Mesenchymal stem cell (in vitro differentiated cells and primary cell): ENCODE data around the gene FLG2. TPM values are rescaled to one million over a fixed set of nuclear protein-coding genes. Genes with fewer than 3 reads are reported as not detected.

ENCODE experiments used
- DNase-seq: peaks from one replicate; pipeline ENCODE4 v3.0.0-alpha.2; 2013
- H2AFZ ChIP-seq: one replicate; pipeline ENCODE4 v1.6.1; 2013; ENCODE audit warnings: low read depth, mild to moderate bottlenecking, control low read depth, inconsistent platforms, low read length, moderate library complexity
- H2AK5ac ChIP-seq: 2 replicates; pipeline ENCODE4 v1.6.1; 2013; ENCODE audit warnings: low read length, moderate library complexity, mild to moderate bottlenecking, inconsistent platforms; ENCODE audit not compliant: severe bottlenecking
- H2BK120ac ChIP-seq: one replicate; pipeline ENCODE4 v1.6.1; 2013; ENCODE audit warnings: low read depth, mild to moderate bottlenecking, inconsistent platforms, low read length, moderate library complexity
- H2BK12ac ChIP-seq, 2 experiments: one replicate each; pipeline ENCODE4 v1.6.1; 2013; ENCODE audit warnings: inconsistent platforms in 2 of 2, low read length in 2 of 2, mild to moderate bottlenecking in 2 of 2, moderate library complexity in 2 of 2, control low read depth in 1 of 2
- H2BK15ac ChIP-seq: one replicate; pipeline ENCODE4 v1.6.1; 2013; ENCODE audit warnings: mild to moderate bottlenecking, low read depth, inconsistent platforms; ENCODE audit not compliant: poor library complexity, severe bottlenecking
- H2BK5ac ChIP-seq: 2 replicates; pipeline ENCODE4 v1.6.1; 2013; ENCODE audit warnings: low read depth, mild to moderate bottlenecking, low read length, control low read depth, inconsistent platforms; ENCODE audit not compliant: poor library complexity, severe bottlenecking
- H3K14ac ChIP-seq, 2 experiments: one replicate each; pipeline ENCODE4 v1.6.1; 2013; ENCODE audit warnings: inconsistent platforms in 2 of 2, low read length in 2 of 2, control low read depth in 1 of 2, mild to moderate bottlenecking in 1 of 2, moderate library complexity in 1 of 2
- H3K18ac ChIP-seq, 2 experiments: one replicate each; pipeline ENCODE4 v1.6.1; 2013; ENCODE audit warnings: inconsistent platforms in 2 of 2, low read length in 2 of 2, control low read depth in 1 of 2, low read depth in 1 of 2, mild to moderate bottlenecking in 1 of 2
- H3K23ac ChIP-seq, 2 experiments: one replicate each; pipeline ENCODE4 v1.6.1; 2013; ENCODE audit warnings: inconsistent platforms in 2 of 2, low read length in 2 of 2, mild to moderate bottlenecking in 2 of 2, moderate library complexity in 2 of 2, control low read depth in 1 of 2
- H3K27ac ChIP-seq: 2 replicates; pipeline ENCODE4 v1.5.1; 2013; ENCODE audit warnings: mild to moderate bottlenecking, moderate library complexity, low read length, control low read depth, inconsistent platforms; ENCODE audit not compliant: poor library complexity, severe bottlenecking
- H3K27me3 ChIP-seq, 2 experiments: 2 replicates each; pipeline versions ENCODE4 v1.6.1 to v1.7.0; 2013; ENCODE audit warnings: low read length in 2 of 2, mild to moderate bottlenecking in 2 of 2, moderate library complexity in 2 of 2, control low read depth in 1 of 2, inconsistent platforms in 1 of 2; ENCODE audit not compliant: control insufficient read depth in 1 of 2, insufficient read depth in 1 of 2
- H3K36me3 ChIP-seq, 2 experiments: 2 replicates each; pipeline versions ENCODE4 v1.6.1 to v1.7.0; 2013; ENCODE audit warnings: low read length in 2 of 2, control low read depth in 1 of 2, inconsistent platforms in 1 of 2, low read depth in 1 of 2, mild to moderate bottlenecking in 1 of 2; ENCODE audit not compliant: insufficient read depth in 2 of 2, control insufficient read depth in 1 of 2
- H3K4ac ChIP-seq, 2 experiments: one replicate each; pipeline ENCODE4 v1.6.1; 2013; ENCODE audit warnings: inconsistent platforms in 2 of 2, low read length in 2 of 2, mild to moderate bottlenecking in 2 of 2, moderate library complexity in 2 of 2, control low read depth in 1 of 2, low read depth in 1 of 2
- H3K4me1 ChIP-seq: 2 replicates; pipeline ENCODE4 v1.6.1; 2013; ENCODE audit warnings: low read depth, low read length, control low read depth; ENCODE audit not compliant: control insufficient read depth, insufficient read depth
- H3K4me2 ChIP-seq: 2 replicates; pipeline ENCODE4 v1.6.1; 2013; ENCODE audit warnings: low read length, mild to moderate bottlenecking, inconsistent platforms; ENCODE audit not compliant: poor library complexity, severe bottlenecking
- H3K4me3 ChIP-seq, 2 experiments: 2 replicates each; pipeline versions ENCODE4 v1.5.1 to v1.7.0; 2013; ENCODE audit warnings: low read length in 2 of 2, mild to moderate bottlenecking in 2 of 2, control low read depth in 1 of 2, low read depth in 1 of 2; ENCODE audit not compliant: insufficient read depth in 1 of 2
- H3K79me1 ChIP-seq: replicated peaks from 2 replicates; pipeline ENCODE4 v1.6.1; 2013; ENCODE audit warnings: mild to moderate bottlenecking, control low read depth, low read length, inconsistent platforms; ENCODE audit not compliant: poor library complexity, severe bottlenecking
- H3K9ac ChIP-seq: 2 replicates; pipeline ENCODE4 v1.7.0; 2013; ENCODE audit warnings: mild to moderate bottlenecking, low read length, moderate library complexity
- H3K9me3 ChIP-seq: 2 replicates; pipeline ENCODE4 v1.7.0; 2013; ENCODE audit warnings: mild to moderate bottlenecking, low read length; ENCODE audit not compliant: control insufficient read depth
- H4K8ac ChIP-seq: one replicate; pipeline ENCODE4 v1.6.1; 2013; ENCODE audit warnings: inconsistent platforms, mild to moderate bottlenecking, low read length, moderate library complexity
- H4K91ac ChIP-seq: one replicate; pipeline ENCODE4 v1.6.1; 2013; ENCODE audit warnings: mild to moderate bottlenecking, low read length, inconsistent platforms
- WGBS: methylation state at CpG from one replicate; pipeline ENCODE4 v1.1.7; 2013; ENCODE audit warnings: mixed read lengths; 5-methylcytosine and 5-hydroxymethylcytosine counted together
- polyA plus RNA-seq, 2 experiments: library from polyadenylated mRNA; stranded (reverse); fragments of 200-250 nt; gene quantifications; one replicate each; pipeline ENCODE4 v1.2.3, GENCODE V29; 2013

The FLG2 gene
- not detected for polyA plus RNA-seq (2013, experiment 1 of 2)
- not detected for polyA plus RNA-seq (2013, experiment 2 of 2)

DNA sequence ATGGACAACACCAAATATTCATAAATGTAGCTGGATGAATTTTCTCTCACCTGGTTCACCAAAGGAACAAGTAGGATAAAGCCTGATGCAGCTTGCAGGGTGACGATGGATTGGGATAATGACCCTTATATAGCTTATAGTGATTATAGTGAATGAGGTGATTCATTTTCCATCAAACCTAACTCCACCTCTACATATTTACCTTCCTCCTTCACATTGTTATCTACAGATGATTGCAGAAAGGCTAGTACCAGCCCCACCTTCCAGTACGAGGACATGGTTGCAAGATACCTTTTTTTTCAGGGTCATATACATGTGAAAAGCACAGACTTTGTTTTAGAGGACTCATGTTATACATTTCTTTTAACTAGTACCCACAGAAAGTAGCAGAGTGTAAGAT is at the start of gene FLG2:
Gene FLG2 (minus strand): TSS at position 101 of the 400 bp plus-strand sequence. CDS start 1,122 bp downstream, outside the sequence.
- WGBS, result 50% methylated on average over 1 of the region's 2 CpGs
- DNase-seq, result no peak

GRCh38 chr1:152408664-152409063 is 48.9 kb upstream of the FLG2 start:
- Histone ChIP-seq H3K27ac (no peak overlapping the region), H3K4me1 (no peaks in the 10 kb centered on the region)
- no CpG with 5 or more reads among the region's 4 CpGs for WGBS

More for the DNA sequence above, at the start of gene FLG2:
- H4K8ac ChIP-seq, result no peak within 1 kb of the TSS
- no peak within 1 kb of the TSS for H3K18ac ChIP-seq
- no peak within 1 kb of the TSS for H3K27ac ChIP-seq
- H4K91ac ChIP-seq, result no peak within 1 kb of the TSS
- no peak within 1 kb of the TSS for H2BK120ac ChIP-seq
- H3K4ac ChIP-seq, result no peak within 1 kb of the TSS
- no peak within 1 kb of the TSS for H2AFZ ChIP-seq
- no peak within 1 kb of the TSS for H3K23ac ChIP-seq
- no peaks in the 10 kb centered on the region for H3K27me3 ChIP-seq
- no peak within 1 kb of the TSS for H2AK5ac ChIP-seq
- H3K9me3 ChIP-seq, result peaks cover 9% of the 10 kb centered on the region
- no peak within 1 kb of the TSS for H2BK12ac ChIP-seq
- no peaks in the 10 kb centered on the region for H3K4me1 ChIP-seq
- H3K4me2 ChIP-seq, result no peak within 1 kb of the TSS
- no peak within 1 kb of the TSS for H3K14ac ChIP-seq
- H3K36me3 ChIP-seq, result no peaks in the 10 kb centered on the region
- H3K9ac ChIP-seq, result no peak within 1 kb of the TSS
- H2BK5ac ChIP-seq, result no peak within 1 kb of the TSS
- no peak within 1 kb of the TSS for H3K4me3 ChIP-seq
- no peaks in the 10 kb centered on the region for H3K79me1 ChIP-seq
- H2BK15ac ChIP-seq, result no peak within 1 kb of the TSS

DNA sequence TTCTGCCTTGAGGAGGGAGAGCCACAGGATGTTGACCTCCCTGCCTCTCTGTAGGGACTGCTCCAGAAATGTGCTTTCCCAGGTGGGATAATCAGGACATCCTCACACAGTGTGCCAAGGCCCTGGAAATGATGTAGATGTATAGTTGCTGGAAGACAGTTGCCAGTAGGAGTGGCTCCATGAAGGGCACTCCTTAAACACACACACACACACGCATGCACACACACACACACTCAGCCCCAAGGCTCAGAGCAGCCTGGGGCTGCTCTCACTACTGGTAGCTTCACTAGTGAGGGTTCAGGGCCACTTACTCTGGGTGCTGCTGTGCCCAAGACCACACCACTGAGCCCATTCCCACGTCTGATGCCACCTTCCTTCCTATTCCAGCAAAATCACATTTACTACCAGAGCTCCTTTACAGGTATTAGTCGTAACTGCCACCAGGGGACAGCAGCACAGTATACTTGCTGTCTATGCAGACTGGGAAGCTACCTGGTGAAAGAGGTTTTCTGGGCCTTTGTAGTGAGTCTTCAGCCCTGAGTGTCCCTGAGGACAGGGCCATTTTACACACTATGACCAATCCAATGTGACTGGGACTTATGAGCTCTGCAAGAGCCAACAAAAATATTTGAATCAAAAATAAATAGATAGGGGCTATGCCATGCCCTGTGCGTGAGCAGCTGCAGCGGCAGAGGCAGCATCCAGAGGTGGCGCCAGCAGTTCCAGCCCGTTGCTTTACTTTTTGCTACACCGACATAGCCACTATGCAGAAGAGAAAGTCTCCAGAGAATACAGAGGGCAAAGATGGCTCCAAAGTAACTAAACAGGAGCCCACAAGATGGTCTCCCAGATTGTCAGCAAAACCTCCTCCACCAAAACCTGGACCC is 39.2 kb upstream of the FLG2 start:
- 70% methylated on average over 8 of the region's 8 CpGs for WGBS
- Histone ChIP-seq H4K8ac (no peak overlapping the region), H3K4ac (no peak overlapping the region), H2AFZ (no peak overlapping the region), H3K27me3 (peaks cover 0 to 4% of the 10 kb centered on the region in 2 experiments), H3K9me3 (no peaks in the 10 kb centered on the region), H2BK15ac (no peak overlapping the region), H3K14ac (no peak overlapping the region), H3K23ac (no peak overlapping the region), H3K36me3 (no peaks in the 10 kb centered on the region), H2AK5ac (no peak overlapping the region), H3K79me1 (no peaks in the 10 kb centered on the region), H3K4me1 (no peaks in the 10 kb centered on the region), H2BK120ac (no peak overlapping the region), H3K4me2 (no peak overlapping the region), H4K91ac (no peak overlapping the region), H3K4me3 (no peak overlapping the region), H2BK5ac (no peak overlapping the region), H3K9ac (no peak overlapping the region), H3K27ac (no peak overlapping the region), H2BK12ac (no peak overlapping the region), H3K18ac (no peak overlapping the region)
- no peak for DNase-seq

More at GRCh38 chr1:152408664-152409063, 48.9 kb upstream of the FLG2 start:
- Histone ChIP-seq H3K18ac (no peak overlapping the region), H3K4ac (no peak overlapping the region), H3K9ac (no peak overlapping the region), H3K14ac (no peak overlapping the region), H3K27me3 (no peaks in the 10 kb centered on the region), H3K4me3 (no peak overlapping the region), H4K8ac (no peak overlapping the region), H2AFZ (no peak overlapping the region), H3K23ac (no peak overlapping the region), H2BK15ac (no peak overlapping the region), H3K79me1 (no peaks in the 10 kb centered on the region), H3K36me3 (no peaks in the 10 kb centered on the region), H2BK5ac (no peak overlapping the region), H2BK120ac (no peak overlapping the region), H2BK12ac (no peak overlapping the region), H3K4me2 (no peak overlapping the region), H4K91ac (no peak overlapping the region), H2AK5ac (no peak overlapping the region), H3K9me3 (no peaks in the 10 kb centered on the region)
- no peak for DNase-seq

DNA sequence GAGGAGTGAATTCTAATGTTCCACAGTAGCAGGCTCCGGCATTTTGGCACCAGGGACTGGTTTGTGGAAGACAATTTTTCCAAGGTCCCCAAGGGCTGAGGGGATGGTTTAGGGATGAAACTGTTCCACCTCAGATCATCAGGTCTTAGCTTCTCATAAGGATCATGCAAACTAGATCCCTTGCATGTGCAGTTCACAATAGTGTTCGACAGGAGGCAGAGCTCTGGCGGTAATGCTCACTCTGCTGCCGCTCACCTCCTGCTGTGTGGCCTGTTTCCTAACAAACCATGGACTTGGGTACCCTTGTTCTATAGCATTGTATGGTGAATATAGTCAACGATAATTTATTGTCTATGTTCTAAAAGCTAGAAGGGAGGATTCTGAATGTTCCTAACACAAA is 37.7 kb upstream of the FLG2 start:
- H3K23ac ChIP-seq, result no peak overlapping the region
- no peak overlapping the region for H3K18ac ChIP-seq
- no peak overlapping the region for H2AFZ ChIP-seq
- no peak overlapping the region for H4K91ac ChIP-seq
- no peaks in the 10 kb centered on the region for H3K9me3 ChIP-seq
- no peaks in the 10 kb centered on the region for H3K4me1 ChIP-seq
- H2BK120ac ChIP-seq, result no peak overlapping the region
- H3K4me2 ChIP-seq, result no peak overlapping the region
- no peak overlapping the region for H2BK15ac ChIP-seq
- WGBS, result 69% methylated on average over 4 of the region's 5 CpGs
- no peak for DNase-seq
- no peak overlapping the region for H3K27ac ChIP-seq
- no peak overlapping the region for H3K9ac ChIP-seq
- no peak overlapping the region for H2AK5ac ChIP-seq
- H4K8ac ChIP-seq, result no peak overlapping the region
- H2BK12ac ChIP-seq, result no peak overlapping the region
- no peaks in the 10 kb centered on the region for H3K79me1 ChIP-seq
- H3K4me3 ChIP-seq, result no peak overlapping the region
- H3K36me3 ChIP-seq, result no peaks in the 10 kb centered on the region
- no peak overlapping the region for H2BK5ac ChIP-seq
- H3K14ac ChIP-seq, result no peak overlapping the region
- no peak overlapping the region for H3K4ac ChIP-seq
- H3K27me3 ChIP-seq, result peaks cover 0 to 4% of the 10 kb centered on the region in 2 experiments
